GM19395 (cell line): ENCODE data around the gene DDI2.

Source experiments
- ATAC-seq: cut with Tn5 transposase; IDR thresholded peaks from one replicate; pipeline ENCODE4 v1.9.1; 2021; ENCODE audit warnings: mild to moderate bottlenecking, moderate library complexity; ENCODE audit not compliant: unreplicated experiment

DDI2 gene

DNA sequence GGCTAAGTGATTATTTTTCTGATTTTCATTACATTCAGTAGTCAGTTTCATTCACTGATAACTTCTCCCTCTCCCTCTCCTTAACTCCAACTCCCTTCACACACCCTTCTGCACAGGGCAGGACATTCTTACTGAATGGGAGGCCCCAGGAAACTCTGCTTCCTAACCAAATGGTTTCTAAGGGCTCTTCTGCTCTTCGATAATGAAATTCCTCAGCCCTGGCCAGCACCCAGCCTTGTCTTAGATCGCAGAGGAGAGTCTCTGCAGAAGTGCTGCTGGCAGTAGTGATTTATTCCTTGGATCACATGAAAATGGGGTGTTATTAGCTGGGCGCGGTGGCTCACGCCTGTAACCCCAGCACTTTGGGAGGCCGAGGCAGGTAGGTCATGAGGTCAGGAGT, 83.2 kb downstream of the DDI2 start:
- ATAC-seq: no peak

DNA sequence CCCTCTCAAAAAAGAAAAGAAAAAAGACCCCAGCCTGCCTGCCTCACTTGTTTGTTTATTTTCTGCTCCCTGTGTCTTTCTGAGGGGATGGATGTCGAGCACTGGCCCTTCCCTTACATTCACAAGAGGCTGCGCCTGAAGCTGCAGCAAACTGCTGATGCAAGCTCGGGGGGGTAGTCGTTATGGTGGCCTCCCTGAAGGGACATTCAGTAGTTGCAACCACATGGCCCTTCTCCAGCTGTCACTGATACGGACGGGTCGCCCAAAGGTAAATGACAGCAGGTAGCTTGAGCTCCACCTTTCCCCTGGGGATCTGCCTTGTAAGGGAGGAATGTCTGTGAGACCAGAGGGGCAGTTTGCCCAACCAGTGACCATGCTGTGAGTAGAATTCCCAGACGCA, 84.5 kb downstream of the DDI2 start:
- no peak for ATAC-seq

- no peak for ATAC-seq
Measured at GRCh38 chr1:15702722-15703550, 85.7 kb downstream of the DDI2 start.

DNA sequence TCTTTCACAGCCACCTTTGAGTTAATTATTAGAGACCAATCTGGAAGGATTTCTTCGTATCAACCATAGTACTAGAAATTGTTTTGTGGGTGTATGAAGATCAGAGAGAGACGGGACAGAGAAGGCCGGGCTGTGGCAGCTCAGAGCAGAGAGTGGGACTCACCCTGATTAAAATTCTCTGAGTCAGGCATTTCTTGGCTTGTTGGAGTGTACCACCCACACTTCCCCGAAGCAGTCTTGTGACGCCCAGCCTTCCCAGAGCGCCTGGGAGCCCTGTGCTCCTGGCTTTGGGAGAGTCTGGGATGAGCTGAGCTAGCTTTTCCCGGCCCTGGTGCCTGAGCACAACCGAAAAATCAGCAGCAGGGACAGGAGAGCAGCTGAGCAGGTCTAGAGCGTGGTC, 86.3 kb downstream of the DDI2 start:
- ATAC-seq: no peak

GRCh38 chr1:15704526-15705183, 87.4 kb downstream of the DDI2 start:
- ATAC-seq: no peak

DNA sequence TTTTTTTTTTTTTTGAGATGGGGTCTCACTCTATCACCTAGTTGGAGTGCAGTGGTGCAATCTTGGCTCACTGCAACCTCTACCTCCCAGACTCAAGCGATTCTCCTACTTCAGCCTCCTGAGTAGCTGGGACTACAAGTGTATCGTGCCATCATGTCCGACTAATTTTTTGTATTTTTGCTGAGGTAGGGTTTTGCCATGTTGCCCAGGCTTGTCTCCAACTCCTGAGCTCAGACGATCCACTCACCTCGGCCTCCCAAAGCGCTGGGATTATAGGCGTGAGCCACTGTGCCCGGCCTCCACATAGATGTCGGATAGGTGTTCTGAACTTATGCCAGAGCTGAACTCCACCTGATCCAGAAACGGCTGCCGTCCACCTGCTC, 87.9 kb downstream of the DDI2 start:
- ATAC-seq: no peak

- no peak for ATAC-seq
Measured at GRCh38 chr1:15706751-15707150, 89.5 kb downstream of the DDI2 start.

DNA sequence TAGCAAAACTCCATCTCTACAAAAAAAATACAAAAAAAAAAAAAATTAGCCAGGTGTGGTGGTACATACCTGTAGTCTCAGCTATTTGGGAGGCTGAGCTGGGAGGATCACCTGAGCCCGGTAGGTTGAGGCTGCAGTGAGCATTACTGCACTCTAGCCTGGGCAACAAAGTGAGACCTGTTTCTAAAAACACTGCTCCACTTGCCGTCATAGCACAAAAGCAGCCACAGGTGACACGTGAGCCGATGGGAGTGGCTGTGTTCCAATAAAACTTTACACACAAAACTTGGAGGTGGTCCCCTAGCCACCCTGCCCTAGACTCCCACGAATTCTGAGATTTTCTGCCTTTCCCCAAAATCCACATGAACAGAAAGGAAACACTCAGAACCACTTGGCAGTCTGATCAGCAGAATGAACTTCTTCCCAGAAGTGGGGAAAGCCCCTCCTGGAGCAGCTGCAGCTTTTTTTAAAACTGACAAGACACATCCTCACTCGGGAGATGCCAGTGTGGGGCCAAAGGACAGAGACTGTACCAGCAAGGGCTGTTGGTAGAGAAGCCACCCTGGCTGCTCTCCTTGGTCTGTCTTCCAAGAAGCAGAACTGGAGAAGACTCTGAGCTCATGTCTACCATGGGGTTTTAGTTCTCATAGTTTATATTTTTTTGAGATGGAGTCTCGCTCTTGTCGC, 90.1 kb downstream of the DDI2 start:
- no peak for ATAC-seq

DNA sequence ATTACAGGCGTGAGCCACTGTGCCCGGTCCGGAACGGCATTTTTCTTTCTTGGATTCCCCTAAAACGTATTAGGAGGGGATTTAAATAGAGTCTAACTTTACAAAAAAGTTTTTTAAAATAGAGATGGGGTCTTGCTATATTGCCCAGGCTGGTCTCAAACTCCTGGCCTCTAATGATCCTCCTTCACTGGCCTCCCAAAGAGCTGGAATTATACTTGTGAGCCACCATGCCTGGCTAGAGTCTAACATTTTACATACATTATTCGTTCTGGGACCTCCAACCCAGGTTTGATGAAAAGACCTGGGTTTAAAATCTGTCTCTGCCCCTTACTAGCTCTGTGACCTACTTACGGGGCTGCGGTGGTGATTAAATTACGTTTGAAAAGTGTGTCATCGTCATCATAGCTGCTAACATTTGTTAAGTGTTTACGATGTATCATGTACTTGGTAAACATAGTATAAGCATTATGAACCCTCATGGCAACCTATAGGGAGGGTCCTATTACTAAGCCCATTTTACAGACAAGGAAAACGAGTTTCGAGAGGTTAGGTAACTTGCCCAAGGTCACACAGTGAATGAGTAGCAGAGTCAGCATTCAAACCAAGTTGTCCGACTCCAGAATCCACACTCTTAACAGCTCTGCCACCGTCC, 91.4 kb downstream of the DDI2 start:
- no peak for ATAC-seq

GRCh38 chr1:15709226-15709625, 92.0 kb downstream of the DDI2 start:
- no peak for ATAC-seq

- no peak for ATAC-seq
Measured at GRCh38 chr1:15712168-15712567, 94.9 kb downstream of the DDI2 start.

- no peak for ATAC-seq
Measured at GRCh38 chr1:15714406-15715136, 97.3 kb downstream of the DDI2 start.

GRCh38 chr1:15717418-15718125, 100.3 kb downstream of the DDI2 start:
- ATAC-seq: no peak

GRCh38 chr1:15718199-15718601, 100.9 kb downstream of the DDI2 start:
- ATAC-seq: no peak
